MCF 10A (cell line): ENCODE measurements around the gene DRGX. TPM values are rescaled to one million over a fixed set of nuclear protein-coding genes. Genes with fewer than 3 reads are reported as not detected.

Experiments used
- BruUV-seq: library from RNA; stranded (reverse); fragments of 400-500 nt; replicated peaks from 2 replicates; lab custom pipeline; 2021; lab: Mats Ljungman, UMichigan
- CTCF ChIA-PET: fragments of 300-600 bp; sonication (Branson Sonifier 250); formaldehyde crosslinking; extraction: SDS; loops from one replicate; lab custom pipeline; 2021; ENCODE audit warnings: antibody characterized with exemption, inconsistent platforms; lab: Yijun Ruan, JAX
- POLR2A ChIA-PET: fragments of 300-600, 350-650 bp; sonication (Branson Sonifier 250); formaldehyde crosslinking; extraction: SDS; loops from one replicate; lab custom pipeline; 2020; ENCODE audit warnings: antibody characterized with exemption, inconsistent platforms; lab: Yijun Ruan, JAX
- DNase-seq: peaks from one replicate; pipeline ENCODE4 v3.0.0-alpha.2; 2018; ENCODE audit not compliant: unreplicated experiment
- H3K27ac Mint-ChIP-seq: one replicate; pipeline ENCODE4 v1.8.0; 2022; ENCODE audit warnings: mild to moderate bottlenecking, low read depth, mixed read lengths; ENCODE audit not compliant: unreplicated experiment
- H3K27me3 Mint-ChIP-seq: one replicate; pipeline ENCODE4 v1.8.0; 2022; ENCODE audit warnings: mixed read lengths; ENCODE audit not compliant: insufficient read depth, unreplicated experiment
- H3K36me3 Mint-ChIP-seq: one replicate; pipeline ENCODE4 v1.8.0; 2022; ENCODE audit warnings: mild to moderate bottlenecking, moderate library complexity, mixed read lengths; ENCODE audit not compliant: insufficient read depth, unreplicated experiment
- H3K4me1 Mint-ChIP-seq: one replicate; pipeline ENCODE4 v1.8.0; 2022; ENCODE audit warnings: mixed read lengths; ENCODE audit not compliant: insufficient read depth, unreplicated experiment
- H3K4me3 Mint-ChIP-seq: one replicate; pipeline ENCODE4 v1.8.0; 2022; ENCODE audit warnings: mild to moderate bottlenecking, moderate library complexity, mixed read lengths; ENCODE audit not compliant: unreplicated experiment
- H3K9me3 Mint-ChIP-seq: one replicate; pipeline ENCODE4 v1.8.0; 2022; ENCODE audit warnings: mixed read lengths; ENCODE audit not compliant: unreplicated experiment
- CTCF ChIP-seq: fragments of 200-600 bp; IDR thresholded peaks from one replicate; pipeline ENCODE4 v1.8.0; 2022; ENCODE audit warnings: antibody characterized with exemption, mild to moderate bottlenecking; ENCODE audit not compliant: unreplicated experiment
- intact Hi-C: fragments of 100-400 bp; cut with micrococcal nuclease; formaldehyde crosslinking; loops from 2 replicates; pipeline ENCODE4 v1.14.1; 2022
- total RNA-seq: library from RNA; stranded (reverse); gene quantifications from 2 replicates; pipeline ENCODE4 v1.2.3, GENCODE V29; 2022

The DRGX gene
- total RNA-seq, 1 experiment from 2014 or later = not detected

GRCh38 chr10:49356944-49357343 lies 38.9 kb downstream of the DRGX start:
- no TSS peak for BruUV-seq
- intact Hi-C loops = no loop called here
- H3K9me3 Mint-ChIP-seq = no peaks in the 10 kb centered on the region
- TF ChIP-seq CTCF = no peak
- ChIA-PET POLR2A (no interaction called here), CTCF (no interaction called here)
- no peak overlapping the region for H3K27ac Mint-ChIP-seq
- H3K27me3 Mint-ChIP-seq = peaks cover 1% of the 10 kb centered on the region
- DNase-seq = no peak
- H3K4me3 Mint-ChIP-seq = no peak overlapping the region
- no peaks in the 10 kb centered on the region for H3K4me1 Mint-ChIP-seq
- H3K36me3 Mint-ChIP-seq = no peaks in the 10 kb centered on the region

- ChIA-PET POLR2A (no interaction called here), CTCF (no interaction called here)
- Mint-ChIP-seq H3K27ac (no peak overlapping the region), H3K4me3 (no peak overlapping the region), H3K4me1 (no peaks in the 10 kb centered on the region), H3K36me3 (no peaks in the 10 kb centered on the region), H3K9me3 (no peaks in the 10 kb centered on the region), H3K27me3 (no peaks in the 10 kb centered on the region)
- DNase-seq = no peak
- TF ChIP-seq CTCF = no peak
- intact Hi-C loops = no loop called here
- BruUV-seq = no TSS peak
These were observed 39.7 kb downstream of the DRGX start for GRCh38 chr10:49356181-49356580.

- DNase-seq = no peak
- ChIA-PET POLR2A (no interaction called here), CTCF (no interaction called here)
- Mint-ChIP-seq H3K36me3 (no peaks in the 10 kb centered on the region), H3K9me3 (no peaks in the 10 kb centered on the region), H3K4me1 (no peaks in the 10 kb centered on the region), H3K4me3 (no peak overlapping the region), H3K27ac (no peak overlapping the region), H3K27me3 (no peaks in the 10 kb centered on the region)
- TF ChIP-seq CTCF = no peak
- no TSS peak for BruUV-seq
- intact Hi-C loops = no loop called here
These were observed 40.7 kb downstream of the DRGX start for GRCh38 chr10:49355221-49355620.

- Mint-ChIP-seq H3K27ac (no peak overlapping the region), H3K4me3 (no peak overlapping the region), H3K4me1 (no peaks in the 10 kb centered on the region), H3K36me3 (no peaks in the 10 kb centered on the region), H3K27me3 (no peaks in the 10 kb centered on the region), H3K9me3 (no peaks in the 10 kb centered on the region)
- POLR2A ChIA-PET = no interaction called here
- BruUV-seq = no TSS peak
- no peak for DNase-seq
- CTCF ChIA-PET = interaction anchor here (0.5 to 0.6 kb wide), 2 partner anchors 1259 to 1565 kb away, joined by 3 to 6 read pairs; no protein-coding TSS in a partner anchor
- intact Hi-C loops = no loop called here
- no peak for TF ChIP-seq CTCF
These were observed 41.3 kb downstream of the DRGX start for GRCh38 chr10:49354593-49354992.
